OCI-LY1 (cell line): ENCODE results near the gene DNAJC24.

Experiments
- H2AFZ ChIP-seq: fragments of 200-600 bp; sonication (generic), shearing (Covaris generic); 2 replicates; pipeline ENCODE4 v1.6.0; 2014; ENCODE audit warnings: antibody characterized with exemption, mild to moderate bottlenecking, low read length
- H3F3A ChIP-seq: fragments of 200-600 bp; sonication (generic), shearing (Covaris generic); 2 replicates; pipeline ENCODE4 v1.6.0; 2014; ENCODE audit warnings: mild to moderate bottlenecking, antibody characterized with exemption, low read length, moderate library complexity; ENCODE audit not compliant: insufficient read depth
- H3K27ac ChIP-seq: fragments of 200-600 bp; sonication (generic); 2 replicates; pipeline ENCODE4 v1.5.1; 2014; ENCODE audit warnings: low read length, mixed run types, mild to moderate bottlenecking, low read depth; ENCODE audit not compliant: poor library complexity, severe bottlenecking
- H3K27me3 ChIP-seq: fragments of 200-600 bp; sonication (generic); 2 replicates; pipeline ENCODE4 v1.6.0; 2014; ENCODE audit warnings: antibody characterized with exemption, mild to moderate bottlenecking, low read length, moderate library complexity; ENCODE audit not compliant: insufficient read depth
- H3K36me3 ChIP-seq: fragments of 200-600 bp; sonication (generic); 2 replicates; pipeline ENCODE4 v1.6.1; 2014; ENCODE audit warnings: mild to moderate bottlenecking, antibody characterized with exemption, low read length, moderate library complexity, mixed read lengths; ENCODE audit not compliant: insufficient read depth
- H3K4me1 ChIP-seq: fragments of 200-600 bp; sonication (generic); 2 replicates; pipeline ENCODE4 v1.5.1; 2014; ENCODE audit warnings: mild to moderate bottlenecking, low read length, moderate library complexity; ENCODE audit not compliant: insufficient read depth, severe bottlenecking
- H3K4me2 ChIP-seq: fragments of 200-600 bp; sonication (generic), shearing (Covaris generic); 2 replicates; pipeline ENCODE4 v1.6.1; 2014; ENCODE audit warnings: low read length
- H3K4me3 ChIP-seq: fragments of 200-600 bp; sonication (generic); 2 replicates; pipeline ENCODE4 v1.5.1; 2014; ENCODE audit warnings: low read length, low read depth, mild to moderate bottlenecking, mixed read lengths; ENCODE audit not compliant: poor library complexity, severe bottlenecking
- H3K79me2 ChIP-seq: fragments of 200-600 bp; shearing (Covaris generic); 2 replicates; pipeline ENCODE4 v1.6.1; 2016; ENCODE audit warnings: mixed run types, low read length, mixed read lengths; ENCODE audit not compliant: insufficient read depth
- H3K9ac ChIP-seq: fragments of 200-600 bp; sonication (generic), shearing (Covaris generic); 2 replicates; pipeline ENCODE4 v1.6.1; 2014; ENCODE audit warnings: mild to moderate bottlenecking, low read length, mixed read lengths
- H3K9me2 ChIP-seq: fragments of 200-600 bp; sonication (generic), shearing (Covaris generic); 2 replicates; pipeline ENCODE4 v1.6.1; 2014; ENCODE audit warnings: low read depth, mild to moderate bottlenecking, low read length, mixed read lengths
- H3K9me3 ChIP-seq: fragments of 200-600 bp; shearing (Covaris generic); 2 replicates; pipeline ENCODE4 v1.6.1; 2014; ENCODE audit warnings: low read length, mixed read lengths
- H4K20me1 ChIP-seq: fragments of 200-600 bp; sonication (generic), shearing (Covaris generic); 2 replicates; pipeline ENCODE4 v1.6.0; 2016; ENCODE audit warnings: mild to moderate bottlenecking, low read length; ENCODE audit not compliant: insufficient read depth
- CTCF ChIP-seq: fragments of 200-600 bp; sonication (generic), shearing (Covaris generic); IDR thresholded peaks from 2 replicates; pipeline ENCODE4 v1.5.1; 2017; ENCODE audit warnings: mild to moderate bottlenecking, antibody characterized with exemption, low read length, moderate library complexity, mixed read lengths
- EZH2 ChIP-seq: fragments of 200-600 bp; sonication (generic), shearing (Covaris generic); IDR thresholded peaks from 2 replicates; pipeline ENCODE4 v1.8.0; 2017; ENCODE audit warnings: borderline replicate concordance, mixed run types, mild to moderate bottlenecking, antibody characterized with exemption, low read length, moderate library complexity, mixed read lengths

The DNAJC24 gene

DNA sequence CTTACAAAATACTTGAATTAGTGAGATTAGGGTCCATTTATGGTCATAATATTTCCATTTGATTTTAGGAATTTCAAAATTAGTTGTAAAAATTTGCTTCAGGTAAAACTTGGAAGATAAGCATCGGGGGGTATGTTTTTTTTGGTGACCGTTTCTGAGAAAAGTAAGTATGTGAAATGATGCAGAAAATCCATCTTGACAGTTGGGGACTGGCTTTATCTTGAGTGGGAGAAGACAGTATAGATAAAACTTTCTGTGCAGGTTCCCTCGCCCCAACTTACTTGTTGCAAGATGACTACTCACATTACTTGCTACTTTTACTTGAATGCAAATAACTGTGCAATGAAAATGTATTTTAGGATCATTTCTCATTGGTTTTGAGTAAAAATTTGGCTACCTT lies 49.5 kb downstream of the DNAJC24 start:
- Histone ChIP-seq H3K79me2 (no peaks in the 10 kb centered on the region), H4K20me1 (no peaks in the 10 kb centered on the region), H3K9me3 (no peaks in the 10 kb centered on the region), H3K36me3 (no peaks in the 10 kb centered on the region), H2AFZ (no peak overlapping the region), H3K9me2 (no peaks in the 10 kb centered on the region), H3K4me1 (no peaks in the 10 kb centered on the region), H3K27me3 (no peaks in the 10 kb centered on the region), H3K9ac (no peak overlapping the region), H3K4me3 (no peak overlapping the region), H3K4me2 (no peak overlapping the region), H3K27ac (no peak overlapping the region), H3F3A (no peaks in the 10 kb centered on the region)
- TF ChIP-seq CTCF = no peak

DNA sequence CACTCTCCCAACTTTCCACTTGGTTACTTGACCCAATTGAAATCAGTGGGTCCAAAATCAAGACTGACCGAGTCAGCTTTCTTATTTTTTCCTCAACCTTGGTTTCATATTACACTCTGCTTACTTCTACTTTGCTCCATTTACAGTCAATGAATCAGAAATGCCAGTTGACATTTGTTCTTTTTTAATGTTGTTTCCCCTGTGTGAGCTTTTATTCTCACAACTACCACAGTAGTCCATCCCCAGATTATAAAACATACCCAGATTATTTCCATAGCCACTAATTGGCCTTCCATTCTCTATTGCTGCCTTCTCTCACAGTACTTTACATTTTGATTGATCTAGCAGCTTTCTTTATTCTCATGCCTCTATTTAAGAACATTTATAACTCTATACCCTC lies 50.0 kb downstream of the DNAJC24 start:
- no peak overlapping the region for H3K4me3 ChIP-seq
- H3K9me2 ChIP-seq = no peaks in the 10 kb centered on the region
- H3K4me1 ChIP-seq = no peaks in the 10 kb centered on the region
- no peak overlapping the region for H3K27ac ChIP-seq
- no peak overlapping the region for H2AFZ ChIP-seq
- no peaks in the 10 kb centered on the region for H3K9me3 ChIP-seq
- H3K79me2 ChIP-seq = no peaks in the 10 kb centered on the region
- H3K4me2 ChIP-seq = no peak overlapping the region
- H3K36me3 ChIP-seq = no peaks in the 10 kb centered on the region
- no peaks in the 10 kb centered on the region for H3F3A ChIP-seq
- no peaks in the 10 kb centered on the region for H3K27me3 ChIP-seq
- no peak overlapping the region for H3K9ac ChIP-seq
- no peak for TF ChIP-seq CTCF
- TF ChIP-seq EZH2 = no peak
- no peaks in the 10 kb centered on the region for H4K20me1 ChIP-seq

DNA sequence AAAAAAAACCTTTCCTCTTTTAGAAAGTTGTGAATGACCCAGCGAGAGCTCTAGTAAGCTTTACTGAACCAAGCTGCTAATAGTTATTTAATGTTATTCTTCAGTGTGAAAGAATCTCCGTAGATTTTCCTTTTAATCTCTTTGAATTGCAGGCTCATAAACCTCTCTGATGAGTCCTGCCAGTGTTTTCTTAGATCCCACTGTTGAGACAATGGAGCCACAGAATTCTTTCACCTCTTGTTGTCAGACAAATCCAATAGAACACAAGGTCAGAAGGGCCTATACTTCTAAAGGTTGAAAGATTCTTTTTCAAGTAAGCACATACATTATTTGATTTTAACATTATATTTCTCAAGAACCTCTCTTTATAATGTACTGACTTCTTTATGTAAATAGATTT lies 52.2 kb downstream of the DNAJC24 start:
- Histone ChIP-seq H3K9ac (no peak overlapping the region), H3K4me2 (no peak overlapping the region), H3K4me1 (no peaks in the 10 kb centered on the region), H3K4me3 (no peak overlapping the region), H3K9me3 (no peaks in the 10 kb centered on the region), H3K79me2 (no peaks in the 10 kb centered on the region), H3K27me3 (no peaks in the 10 kb centered on the region), H3K36me3 (no peaks in the 10 kb centered on the region), H3K27ac (no peak overlapping the region), H2AFZ (no peak overlapping the region), H3F3A (no peaks in the 10 kb centered on the region), H3K9me2 (no peaks in the 10 kb centered on the region), H4K20me1 (no peaks in the 10 kb centered on the region)
- TF ChIP-seq EZH2 (no peak), CTCF (no peak)
